Heart right ventricle (tissue), 16 donors: ENCODE measurements around the gene NELL1. TPM values are rescaled to one million over a fixed set of nuclear protein-coding genes. Genes with fewer than 3 reads are reported as not detected.

Experiments
- ATAC-seq, 8 donors: fragments of 200-7000 bp; cut with Tn5 transposase; one replicate each; pipeline ENCODE4 v1.9.1; 2020; ENCODE audit warnings: mild to moderate bottlenecking in 8 of 8, moderate library complexity in 8 of 8, moderate number of reproducible peaks in 1 of 8
- DNase-seq, 2 donors: peaks; one replicate each; pipeline ENCODE4 v3.0.0-alpha.2; 2020
- H3K27ac ChIP-seq, 10 donors: fragments of 200-600 bp; sonication (generic) in 2 of 10; one replicate each; pipeline versions ENCODE4 v1.5.0 to v1.8.0; 2020 to 2022; ENCODE audit warnings: mild to moderate bottlenecking in 3 of 10
- H3K27me3 ChIP-seq, 7 donors: fragments of 200-600 bp; one replicate each; pipeline ENCODE4 v1.8.0; 2021 to 2022; ENCODE audit warnings: mild to moderate bottlenecking in 2 of 7
- H3K36me3 ChIP-seq, 9 donors: fragments of 200-600 bp; sonication (generic) in 1 of 9; one replicate each; pipeline versions ENCODE4 v1.5.0 to v1.8.0; 2020 to 2022; ENCODE audit warnings: mild to moderate bottlenecking in 2 of 9
- H3K4me1 ChIP-seq, 9 donors: fragments of 200-600 bp; sonication (generic) in 1 of 9; one replicate each; pipeline versions ENCODE4 v1.5.0 to v1.8.0; 2020 to 2022; ENCODE audit warnings: mild to moderate bottlenecking in 4 of 9
- H3K4me3 ChIP-seq, 10 donors: fragments of 200-600 bp; sonication (generic) in 2 of 10; one replicate each; pipeline versions ENCODE4 v1.5.0 to v1.8.0; 2020 to 2022; ENCODE audit warnings: mild to moderate bottlenecking in 7 of 10, moderate library complexity in 2 of 10
- H3K9me3 ChIP-seq, 11 donors: fragments of 200-600 bp in 10 of 11; sonication (generic) in 2 of 11; one replicate each; pipeline versions ENCODE4 v1.5.0 to v1.8.0; 2013 to 2022; ENCODE audit warnings: mild to moderate bottlenecking in 2 of 11, control low read depth in 1 of 11, moderate library complexity in 1 of 11
- WGBS, 2 donors: extraction: QIAGEN DNeasy Blood & Tissue Kit; methylation state at CpG; one replicate each; pipeline ENCODE4 v1.1.7; 2013; ENCODE audit warnings: inconsistent platforms in 1 of 2; 5-methylcytosine and 5-hydroxymethylcytosine counted together
- intact Hi-C, 10 donors: fragments of 100-400 bp; cut with DNase I; formaldehyde crosslinking; loops; one replicate each; pipeline versions ENCODE4 v1.11.1 to v1.14.2; 2022
- polyA plus RNA-seq, 2 donors: library from polyadenylated mRNA; stranded (reverse); fragments of 200-250 nt; gene quantifications; one replicate each; pipeline ENCODE4 v1.2.3, GENCODE V29; 2013
- total RNA-seq, 10 donors: library from RNA; stranded (reverse); fragmentation: NEBNext Ultra II Directional in 3 of 10; extraction: Animal tissue kit (Norgen Biotek cat#: 25700) in 3 of 10; gene quantifications; one replicate each; pipeline versions ENCODE4 v1.2.1 to v1.2.4, GENCODE V29; 2021 to 2023
- TF ChIP-seq, protein P1 (sequence below), 9 donors: fragments of 200-600 bp; sonication (generic) in 2 of 9; IDR thresholded peaks; one replicate each; pipeline versions ENCODE4 v1.5.0 to v1.8.0; 2021 to 2022; ENCODE audit warnings: antibody characterized with exemption in 9 of 9, mild to moderate bottlenecking in 5 of 9, moderate library complexity in 1 of 9
- donor health status: Arrhythmogenic right ventricular cardiomyopathy.
- donor health status: ischemic (EF 13 %, LVEDD 7.1; RV severe dilation, severe dysfunction).
- donor health status: healthy with polysubstance abuse.
- donor health status: DM: no; HTN: yes; CAD: no.
- donor health status: DM: no; HTN: no; CAD: no.
- donor health status: ischemic (EF 25% LVEDD 6.9; RV normal size, moderate dysfunction).
- donor health status: ischemic (EF 25% LVEDD 5.7; RV mildly dilated, moderate dysfunction).
- donor health status: healthy.
- donor health status: DM: yes; HTN: yes; CAD: no.
- donor health status: Ischemic cardiomyopathy.
- donor health status: ischemic (EF 35%, LVEDD 5.7; RV mildly dilated, moderate dysfunction).
- donor health status: nonischemic (EF 11% LVEDD 7.7; RV severe dilation, severe dysfunction).
- donor health status: DM: yes; HTN: yes; CAD: no.
- donor health status: PGD.
- donor health status: ischemic (EF 29% LVEDD 5.4; RV normal size, mild dysfunction).
- donor health status: nonischemic (EF 23%, LVEDD 6.1; RV moderate dilation, normal function).

The NELL1 gene
- total and polyA plus RNA-seq, 12 donors, result not detected

DNA sequence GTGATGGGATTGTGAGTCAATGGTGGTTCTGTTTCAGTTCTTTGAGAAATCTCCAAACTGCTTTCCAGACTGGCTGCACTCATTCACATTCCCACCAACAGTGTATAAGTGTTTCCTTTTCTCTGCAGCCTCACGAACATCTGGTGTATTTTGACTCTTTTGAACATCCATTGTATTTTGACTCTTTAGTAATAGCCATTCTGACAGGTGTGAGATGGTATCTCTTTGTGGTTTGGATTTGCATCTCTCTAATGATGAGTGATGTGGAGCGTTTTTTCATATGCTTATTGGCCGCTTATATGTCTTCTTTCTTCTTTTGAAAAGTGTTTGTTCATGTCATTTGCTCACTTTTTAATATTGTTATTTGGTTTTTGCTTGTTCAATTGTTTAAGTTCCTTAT is 19.4 kb downstream of the NELL1 start:
- Histone ChIP-seq H3K27ac (no peak overlapping the region), H3K36me3 (no peaks in the 10 kb centered on the region), H3K4me3 (no peak overlapping the region), H3K27me3 (peaks cover 0 to 3% (median 0%) of the 10 kb centered on the region in 7 donors), H3K4me1 (no peaks in the 10 kb centered on the region), H3K9me3 (no peaks in the 10 kb centered on the region)
- DNase-seq (no peak), ATAC-seq (no peak)
- intact Hi-C loops, result no loop called here
- WGBS, 2 donors, result 62 to 75% methylated on average over 3 of the region's 3 CpGs
- TF ChIP-seq, protein P1, sequence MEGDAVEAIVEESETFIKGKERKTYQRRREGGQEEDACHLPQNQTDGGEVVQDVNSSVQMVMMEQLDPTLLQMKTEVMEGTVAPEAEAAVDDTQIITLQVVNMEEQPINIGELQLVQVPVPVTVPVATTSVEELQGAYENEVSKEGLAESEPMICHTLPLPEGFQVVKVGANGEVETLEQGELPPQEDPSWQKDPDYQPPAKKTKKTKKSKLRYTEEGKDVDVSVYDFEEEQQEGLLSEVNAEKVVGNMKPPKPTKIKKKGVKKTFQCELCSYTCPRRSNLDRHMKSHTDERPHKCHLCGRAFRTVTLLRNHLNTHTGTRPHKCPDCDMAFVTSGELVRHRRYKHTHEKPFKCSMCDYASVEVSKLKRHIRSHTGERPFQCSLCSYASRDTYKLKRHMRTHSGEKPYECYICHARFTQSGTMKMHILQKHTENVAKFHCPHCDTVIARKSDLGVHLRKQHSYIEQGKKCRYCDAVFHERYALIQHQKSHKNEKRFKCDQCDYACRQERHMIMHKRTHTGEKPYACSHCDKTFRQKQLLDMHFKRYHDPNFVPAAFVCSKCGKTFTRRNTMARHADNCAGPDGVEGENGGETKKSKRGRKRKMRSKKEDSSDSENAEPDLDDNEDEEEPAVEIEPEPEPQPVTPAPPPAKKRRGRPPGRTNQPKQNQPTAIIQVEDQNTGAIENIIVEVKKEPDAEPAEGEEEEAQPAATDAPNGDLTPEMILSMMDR (IDR thresholded peaks at IDR 0.05), result no peak

DNA sequence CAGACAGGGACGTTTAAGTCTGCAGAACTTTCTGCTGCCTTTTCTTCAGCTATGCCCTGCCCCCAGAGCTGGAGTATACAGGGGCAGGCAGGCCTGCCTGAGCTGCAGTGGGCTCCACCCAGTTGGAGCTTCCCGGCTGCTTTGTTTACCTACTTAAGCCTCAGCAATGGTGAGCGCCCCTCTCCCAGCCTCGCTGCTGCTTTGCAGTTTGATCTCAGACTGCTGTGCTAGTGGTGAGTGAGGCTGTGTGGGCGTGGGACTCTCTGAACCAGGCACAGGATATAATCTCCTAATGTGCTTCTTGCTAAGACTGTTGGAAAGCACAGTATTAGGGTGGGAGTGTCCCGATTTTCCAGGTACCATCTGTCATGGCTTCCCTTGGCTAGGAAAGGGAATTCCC is 38.5 kb downstream of the NELL1 start:
- Histone ChIP-seq H3K4me1 (no peaks in the 10 kb centered on the region), H3K27ac (no peak overlapping the region), H3K9me3 (peaks cover 0 to 52% (median 0%) of the 10 kb centered on the region in 11 donors), H3K4me3 (no peak overlapping the region), H3K27me3 (no peaks in the 10 kb centered on the region), H3K36me3 (no peaks in the 10 kb centered on the region)
- intact Hi-C loops, result no loop called here
- TF ChIP-seq, protein P1 (IDR thresholded peaks at IDR 0.05), result no peak
- WGBS, 2 donors, result 68 to 78% methylated on average over 6 of the region's 6 CpGs
- DNase-seq (no peak), ATAC-seq (no peak)

DNA sequence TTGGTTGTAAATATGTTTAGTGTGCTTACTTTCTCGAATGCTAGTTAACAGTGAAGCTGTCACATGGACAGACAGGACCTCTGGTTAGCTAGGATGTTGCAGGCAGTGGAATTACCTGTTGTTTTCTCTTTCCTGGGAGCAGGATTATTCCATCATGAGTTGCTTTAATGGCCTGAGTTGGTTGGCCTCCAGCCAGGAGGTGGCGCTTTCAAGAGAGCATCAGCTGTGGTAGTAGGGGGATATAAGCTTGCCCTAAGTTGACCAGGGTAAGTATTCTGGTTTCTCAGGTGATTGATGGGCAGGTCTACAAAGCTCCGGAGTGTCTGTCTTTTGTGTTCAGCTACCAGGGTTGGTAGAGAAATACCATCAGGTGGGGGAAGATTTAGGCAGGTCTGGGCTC is 43.5 kb downstream of the NELL1 start:
- DNase-seq, result no peak
- WGBS, 2 donors, result 82 to 83% methylated on average over 3 of the region's 3 CpGs

DNA sequence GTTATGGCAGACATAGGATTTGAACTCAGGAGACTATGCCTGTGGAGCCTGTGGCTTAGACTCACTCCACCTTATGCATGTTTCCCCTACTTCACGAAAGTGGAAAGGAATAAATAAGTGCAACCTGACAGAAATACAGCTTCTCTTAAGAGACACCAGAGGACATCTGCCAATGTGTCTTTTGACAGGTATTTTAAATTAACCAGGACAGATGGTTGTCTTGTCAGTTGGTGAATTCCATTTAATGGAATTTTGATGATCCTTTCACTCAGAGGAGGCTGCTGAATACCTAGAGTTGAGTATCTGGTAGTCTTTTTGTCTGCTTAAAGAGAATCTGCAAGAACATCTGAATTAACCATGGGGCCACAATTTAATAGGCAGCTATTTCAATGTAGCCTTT is 46.1 kb downstream of the NELL1 start:
- H3K4me1 ChIP-seq, result no peaks in the 10 kb centered on the region
- WGBS, 2 donors, result 58 to 68% methylated on average over 1 of the region's 1 CpG
- ATAC-seq (no peak), DNase-seq (no peak)
- H3K27me3 ChIP-seq, result no peaks in the 10 kb centered on the region
- intact Hi-C loops, result no loop called here
- TF ChIP-seq, protein P1 (IDR thresholded peaks at IDR 0.05), result no peak
- H3K4me3 ChIP-seq, result no peak overlapping the region
- H3K9me3 ChIP-seq, result peaks cover 0 to 16% (median 0%) of the 10 kb centered on the region in 11 donors
- no peak overlapping the region for H3K27ac ChIP-seq
- H3K36me3 ChIP-seq, result no peaks in the 10 kb centered on the region

More for the DNA sequence above, 43.5 kb downstream of the NELL1 start:
- H3K4me3 ChIP-seq, result no peak overlapping the region
- intact Hi-C loops, result no loop called here
- peaks cover 0 to 39% (median 0%) of the 10 kb centered on the region in 11 donors for H3K9me3 ChIP-seq
- no peak overlapping the region for H3K27ac ChIP-seq
- H3K36me3 ChIP-seq, result no peaks in the 10 kb centered on the region
- ATAC-seq, result no peak
- no peaks in the 10 kb centered on the region for H3K4me1 ChIP-seq
- TF ChIP-seq, protein P1 (IDR thresholded peaks at IDR 0.05), result no peak
- H3K27me3 ChIP-seq, result no peaks in the 10 kb centered on the region
